ENCODE data around the gene KDM7A. TPM values are rescaled to one million over a fixed set of nuclear protein-coding genes. Genes with fewer than 3 reads are reported as not detected.
A peak's percentile ranks its signal among the peaks of the same experiment; 100 is the strongest.

Gene KDM7A
- total and polyA plus RNA-seq, 10 of the 15 experiments (the other 5 are each of a cell fraction or from before 2014, with no cell fraction given) = 0.07 to 0.96 (median 0.74) TPM

- TF ChIP-seq ZNF592 (IDR thresholded peaks at IDR 0.05) (no peak), ZNF622 (IDR thresholded peaks at IDR 0.05) (no peak), CHD2 (IDR thresholded peaks at IDR 0.05; ENCODE audit: borderline replicate concordance, low read depth, low read length) (no peak)
Observed at GRCh38 chr7:140225562-140226249, 48.9 kb upstream of the KDM7A start (continued).

GRCh38 chr7:140223515-140224221 lies 46.9 kb upstream of the KDM7A start:
- POLR2A ChIA-PET = no interaction called here
- no TSS peak for BruUV-seq (replicated peaks)
- no peaks in the 10 kb centered on the region for H4K20me1 ChIP-seq (ENCODE audit: control insufficient read depth, insufficient read depth)
- no peak overlapping the region for H3K4me3 ChIP-seq
- FAIRE-seq = no peak
- peaks cover 2 to 7% of the 10 kb centered on the region in 2 experiments; a peak in 3 of 4 replicates for H3K27me3 ChIP-seq (replicated peaks in 1 of 2; ENCODE audit: control insufficient read depth in 2 of 2, insufficient read depth in 2 of 2, low read length in 1 of 2)
- H3K27ac ChIP-seq (ENCODE audit: control insufficient read depth, insufficient read depth) = no peak overlapping the region
- SMC1A ChIA-PET (ENCODE audit: uncharacterized antibody, unreplicated experiment) = no interaction called here
- H3K79me2 ChIP-seq (ENCODE audit: control insufficient read depth, insufficient read depth, low read length) = no peaks in the 10 kb centered on the region
- no peak for ATAC-seq
- RAD21 ChIA-PET (ENCODE audit: unreplicated experiment) = no interaction called here
- no peak for DNase-seq (ENCODE audit: low read depth, low spot score)
- peaks cover 1% of the 10 kb centered on the region; the same call in 1 of the 3 replicates for H3K9me3 ChIP-seq (replicated peaks; ENCODE audit: control insufficient read depth, insufficient read depth, low read length)
- H3K4me2 ChIP-seq (ENCODE audit: control insufficient read depth, insufficient read depth) = peak overlapping the region; percentile 61
- in situ Hi-C loops (cut with MboI) = no loop called here
- peaks cover 31% of the 10 kb centered on the region for H3K4me1 ChIP-seq (ENCODE audit: control insufficient read depth, insufficient read depth, low read length)
- CTCF ChIA-PET = no interaction called here
- H3K9ac ChIP-seq (ENCODE audit: control insufficient read depth, insufficient read depth, low read length) = no peak overlapping the region
- WGBS (ENCODE audit: insufficient coverage, insufficient replicate concordance, low lambda C conversion rate, missing lambda C conversion rate) = 83% methylated on average over 15 of the region's 15 CpGs
- H2AFZ ChIP-seq (ENCODE audit: control insufficient read depth, low read depth, low read length) = no peak overlapping the region
- intact Hi-C loops (cut with micrococcal nuclease; ENCODE audit: unreplicated experiment) = no loop called here
- no peaks in the 10 kb centered on the region for H3K36me3 ChIP-seq (ENCODE audit: control insufficient read depth in 2 of 2, insufficient read depth in 2 of 2, low read length in 1 of 2)
- TF ChIP-seq GATAD2B (conservative IDR thresholded peaks at IDR 0.05; ENCODE audit: low read depth) = no peak
- no peak for TF ChIP-seq EP300 (IDR thresholded peaks at IDR 0.05; ENCODE audit: borderline replicate concordance in 1 of 2, control insufficient read depth in 1 of 2, low read depth in 2 of 2, low read length in 2 of 2)
- TF ChIP-seq ATF7 (IDR thresholded peaks at IDR 0.05; ENCODE audit: low read depth) = no peak
- no peak for TF ChIP-seq NFYA (IDR thresholded peaks at IDR 0.05; ENCODE audit: borderline replicate concordance, low read depth, low read length)
- TF ChIP-seq SREBF1 (IDR thresholded peaks at IDR 0.05; ENCODE audit: low read length) = no peak
- TF ChIP-seq HDGF (IDR thresholded peaks at IDR 0.05) = no peak
- TF ChIP-seq, protein P1, sequence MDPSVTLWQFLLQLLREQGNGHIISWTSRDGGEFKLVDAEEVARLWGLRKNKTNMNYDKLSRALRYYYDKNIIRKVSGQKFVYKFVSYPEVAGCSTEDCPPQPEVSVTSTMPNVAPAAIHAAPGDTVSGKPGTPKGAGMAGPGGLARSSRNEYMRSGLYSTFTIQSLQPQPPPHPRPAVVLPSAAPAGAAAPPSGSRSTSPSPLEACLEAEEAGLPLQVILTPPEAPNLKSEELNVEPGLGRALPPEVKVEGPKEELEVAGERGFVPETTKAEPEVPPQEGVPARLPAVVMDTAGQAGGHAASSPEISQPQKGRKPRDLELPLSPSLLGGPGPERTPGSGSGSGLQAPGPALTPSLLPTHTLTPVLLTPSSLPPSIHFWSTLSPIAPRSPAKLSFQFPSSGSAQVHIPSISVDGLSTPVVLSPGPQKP (IDR thresholded peaks at IDR 0.05; ENCODE audit: low read depth, low read length) = no peak
- no peak for TF ChIP-seq NR2C2 (IDR thresholded peaks at IDR 0.05; ENCODE audit: borderline replicate concordance, control insufficient read depth, insufficient read length, low read depth)
- TF ChIP-seq DPF2 (IDR thresholded peaks at IDR 0.05) = no peak
- TF ChIP-seq SUZ12 (IDR thresholded peaks at IDR 0.05; ENCODE audit: unreplicated experiment) = no peak
- TF ChIP-seq ZBED1 (IDR thresholded peaks at IDR 0.05; ENCODE audit: borderline replicate concordance) = no peak
- TF ChIP-seq FOS (IDR thresholded peaks at IDR 0.05; ENCODE audit: borderline replicate concordance, extremely low read depth, insufficient read length) = no peak
- TF ChIP-seq BACH1 (IDR thresholded peaks at IDR 0.05; ENCODE audit: borderline replicate concordance) = no peak
- no peak for TF ChIP-seq RCOR1 (conservative IDR thresholded peaks at IDR 0.05; ENCODE audit: low read depth, low read length)

Data from GM12878 (cell line).